KG1 (cell line): ENCODE measurements around the gene PDIA5.

Experiments
- DNase-seq: peaks from one replicate; lab custom pipeline; 2025; lab: John Stamatoyannopoulos, UW

Gene PDIA5

DNA sequence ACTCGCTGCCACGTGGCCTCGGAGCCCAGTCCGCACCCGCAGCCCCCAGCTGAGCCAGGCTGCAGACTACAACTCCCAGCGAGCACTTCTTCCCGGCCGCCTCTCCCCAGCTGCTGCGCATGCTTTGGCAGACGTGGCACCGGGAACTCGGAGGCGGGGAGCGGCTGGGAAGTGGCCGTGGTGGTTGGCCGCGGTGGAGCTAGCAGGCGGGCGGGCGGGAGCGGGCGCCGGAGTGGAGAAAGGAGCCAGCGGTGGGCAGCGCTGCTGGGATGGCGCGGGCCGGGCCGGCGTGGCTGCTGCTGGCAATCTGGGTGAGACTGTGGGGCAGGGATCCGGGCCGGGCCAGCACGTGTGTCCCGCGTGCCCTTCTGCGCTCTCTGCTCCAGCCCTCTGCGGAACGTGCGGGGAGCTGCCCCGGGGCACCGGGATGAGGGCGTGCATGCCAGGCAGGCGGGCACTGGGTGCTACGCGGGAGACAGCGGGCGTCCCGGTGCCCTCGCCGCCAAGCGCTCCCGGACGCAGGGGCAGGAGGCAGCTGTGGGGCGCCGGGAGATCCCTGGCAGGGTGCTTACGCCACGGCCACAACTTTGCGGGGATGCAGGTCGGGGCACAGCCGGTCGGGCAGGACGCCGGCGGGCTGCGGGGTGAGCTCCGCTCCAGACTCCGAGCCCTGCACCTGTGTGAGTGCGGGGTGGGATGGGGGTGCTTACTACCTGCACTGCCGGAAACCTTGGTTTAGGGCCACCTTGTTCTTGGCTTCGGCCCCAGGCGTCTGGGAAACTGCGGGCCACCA is at the start of gene PDIA5:
Gene PDIA5, plus strand, starts transcription at position 130 of the 793 bp plus-strand sequence. Its CDS starts 140 bp downstream, at position 270.
- peak; percentile 69 for DNase-seq

DNA sequence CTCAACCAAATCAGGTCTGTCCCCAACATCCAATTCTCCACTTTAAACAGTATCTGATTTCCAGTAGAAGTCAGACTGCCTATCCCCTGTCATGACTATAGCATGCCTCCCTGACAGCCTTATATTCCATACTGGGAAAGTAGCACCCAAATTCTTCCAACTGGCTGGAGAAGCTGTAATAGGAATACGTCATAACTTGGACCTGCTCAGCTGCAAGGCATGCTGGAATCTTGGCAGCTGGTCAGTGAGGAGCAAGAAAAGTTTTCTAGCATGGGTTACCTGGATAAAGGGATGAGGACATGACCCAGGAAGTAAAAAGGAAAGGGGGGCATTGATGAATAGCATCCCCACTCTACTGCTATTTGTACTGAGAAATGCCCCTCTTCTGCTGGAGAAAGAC is 48.1 kb upstream of the PDIA5 start:
- no peak for DNase-seq

DNA sequence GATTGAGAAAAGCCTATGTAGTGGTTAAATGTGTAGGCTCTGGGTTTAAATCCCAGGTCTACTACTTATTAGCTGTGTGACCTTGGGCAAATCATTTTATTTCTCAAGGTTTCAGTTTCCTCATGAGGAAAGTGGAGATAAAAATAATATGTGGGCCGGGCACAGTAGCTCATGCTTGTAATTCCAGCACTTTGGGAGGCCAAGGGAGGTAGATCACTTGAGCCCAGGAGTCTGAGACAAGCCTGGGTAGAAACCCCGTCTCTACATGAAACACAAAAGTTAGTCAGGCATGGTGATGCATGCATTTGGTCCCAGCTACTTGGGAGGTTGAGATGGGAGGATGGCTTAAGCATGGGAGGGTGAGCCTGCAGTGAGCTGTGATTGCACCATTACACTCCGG is 47.7 kb upstream of the PDIA5 start:
- no peak for DNase-seq

DNA sequence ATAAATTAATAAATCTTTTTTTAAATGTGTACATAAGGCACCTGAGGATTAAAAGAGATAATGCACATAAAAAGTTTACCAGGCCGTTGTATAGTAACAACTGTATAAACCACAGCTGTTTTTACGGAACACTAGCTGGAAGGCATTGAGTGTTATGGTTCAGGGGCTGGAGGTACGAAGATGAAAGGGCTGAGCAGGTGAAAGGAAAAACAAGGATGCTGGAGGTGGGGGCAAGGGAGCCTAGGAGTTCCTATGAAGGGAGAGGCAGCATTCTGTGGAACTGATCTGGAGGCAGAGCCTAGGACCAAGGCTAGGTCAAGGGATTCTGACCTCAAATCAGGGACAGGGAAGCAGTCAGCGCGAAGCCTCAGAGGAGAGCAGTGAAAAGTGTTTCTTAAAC is 47.2 kb upstream of the PDIA5 start:
- DNase-seq: no peak

DNA sequence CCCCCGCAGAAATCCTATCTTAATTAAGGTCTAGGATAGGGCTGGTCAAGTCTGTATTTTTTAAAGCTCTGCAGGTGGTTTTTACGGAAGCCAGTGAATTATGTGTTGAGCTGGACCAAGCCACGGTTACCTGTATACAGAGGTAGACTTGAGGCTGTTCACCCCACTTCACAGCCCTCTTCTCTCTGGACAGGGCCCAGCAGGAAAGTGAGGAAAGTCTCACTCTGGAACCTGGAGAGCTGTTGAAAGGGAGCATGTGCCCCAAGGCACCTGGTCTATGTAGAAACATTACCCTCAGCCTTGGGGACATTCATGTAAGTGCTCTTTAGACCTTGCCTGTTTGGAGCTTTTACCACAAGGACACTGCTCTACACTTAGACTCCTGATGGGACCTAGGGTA is 46.1 kb upstream of the PDIA5 start:
- no peak for DNase-seq

DNA sequence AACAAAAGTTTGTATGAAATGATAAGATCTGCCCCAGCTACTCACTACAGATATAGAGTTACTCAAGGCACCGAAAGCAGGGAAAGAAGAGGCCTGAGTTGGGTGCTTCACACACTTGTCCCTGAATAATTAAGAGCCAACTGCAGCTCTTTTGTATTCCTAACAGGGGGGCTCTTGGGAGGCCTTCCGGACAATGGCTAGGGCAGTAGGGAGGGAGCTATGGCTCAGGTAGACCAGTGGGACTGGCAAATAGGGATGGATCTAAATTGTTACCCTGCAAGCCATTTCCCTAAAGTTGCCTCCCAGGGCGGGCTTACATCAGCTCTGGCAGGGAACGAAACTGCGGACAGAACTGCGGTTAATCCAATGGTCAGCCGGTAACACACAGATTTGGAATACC is 45.4 kb upstream of the PDIA5 start:
- DNase-seq: no peak

DNA sequence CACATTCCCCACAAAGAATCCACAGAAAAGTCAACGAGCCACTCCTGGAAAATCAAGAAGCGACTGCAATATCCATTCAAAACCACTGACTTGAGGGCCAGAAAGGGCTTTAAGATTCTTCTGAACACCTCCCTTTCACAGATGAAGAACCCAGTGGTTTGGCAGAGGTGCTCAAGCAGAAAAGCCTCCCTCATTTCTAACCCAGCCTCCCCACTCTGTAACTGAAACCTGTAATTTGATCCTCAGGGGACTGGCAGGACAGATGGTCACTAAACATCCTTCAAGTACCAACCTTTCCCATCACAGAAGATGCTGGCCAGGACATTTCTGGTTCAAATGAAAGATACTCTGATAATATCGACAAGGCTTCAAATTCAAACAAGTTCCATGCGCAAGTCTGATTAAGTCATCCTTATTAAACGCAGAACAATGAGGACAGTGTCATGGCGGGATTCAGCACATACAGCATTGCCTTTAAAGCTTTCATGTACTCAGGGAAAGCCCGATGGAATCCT is 44.8 kb upstream of the PDIA5 start:
- DNase-seq: no peak

DNA sequence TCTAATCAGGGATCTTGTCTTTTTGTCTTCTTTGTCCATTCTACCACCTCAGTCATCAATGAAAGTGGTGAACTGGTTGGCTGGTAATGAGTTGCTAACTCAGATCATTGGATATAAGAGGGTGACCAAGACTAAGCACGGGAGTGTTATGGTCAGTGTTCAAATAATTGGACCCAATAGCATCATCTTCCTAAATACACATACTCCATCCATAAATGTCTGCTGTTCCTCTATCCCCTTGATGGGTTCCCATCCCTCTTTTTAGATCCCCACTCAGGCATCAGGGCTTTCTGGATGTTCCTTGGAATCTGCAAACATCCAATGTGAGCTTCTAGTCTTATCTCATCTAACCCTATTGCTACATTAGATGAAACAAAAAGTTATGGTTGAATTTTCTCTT is 42.8 kb upstream of the PDIA5 start:
- DNase-seq: no peak

DNA sequence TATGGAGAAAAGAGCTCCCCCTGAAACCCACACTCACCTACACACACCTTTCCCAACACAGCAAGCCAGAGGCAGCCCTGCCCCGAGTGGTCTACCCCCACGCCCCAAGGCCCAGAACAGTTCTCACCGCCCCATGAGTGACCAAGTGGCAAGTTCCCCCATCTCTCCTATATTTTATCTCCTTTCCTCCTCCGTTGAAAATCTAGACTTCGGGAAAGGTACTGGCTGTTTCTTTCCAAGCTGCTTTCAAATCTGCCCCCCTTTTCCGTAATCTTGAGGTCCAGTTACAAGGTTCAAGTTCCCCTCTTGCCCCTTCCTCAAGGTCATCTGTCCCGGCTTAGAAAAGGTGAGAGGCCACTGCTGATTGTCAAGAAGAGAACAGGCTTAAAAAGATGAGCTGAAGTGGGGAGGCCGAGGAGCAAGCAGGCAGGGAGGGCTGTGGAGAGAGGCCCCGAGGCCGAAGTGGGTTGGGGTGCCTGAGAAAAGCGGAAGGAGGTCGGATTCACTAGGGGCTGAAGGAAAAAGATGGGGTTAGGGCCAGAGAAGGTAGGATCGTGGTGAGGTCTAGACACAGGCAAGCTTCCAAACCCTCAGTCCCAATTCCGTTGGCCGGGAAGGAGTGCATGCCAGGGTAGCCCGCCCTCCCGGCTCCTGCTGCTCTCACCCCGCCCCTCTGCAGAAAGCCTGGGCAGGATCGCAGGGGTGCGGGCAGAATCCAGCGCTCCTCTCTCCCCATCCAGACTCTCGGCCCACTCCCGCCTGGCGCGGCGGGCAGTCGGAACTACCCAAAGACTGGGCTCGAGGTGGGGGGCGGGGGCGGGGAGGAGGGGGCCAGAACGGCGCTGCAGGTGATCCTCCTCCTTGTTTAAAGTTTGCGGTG is 40.9 kb upstream of the PDIA5 start:
- no peak for DNase-seq

DNA sequence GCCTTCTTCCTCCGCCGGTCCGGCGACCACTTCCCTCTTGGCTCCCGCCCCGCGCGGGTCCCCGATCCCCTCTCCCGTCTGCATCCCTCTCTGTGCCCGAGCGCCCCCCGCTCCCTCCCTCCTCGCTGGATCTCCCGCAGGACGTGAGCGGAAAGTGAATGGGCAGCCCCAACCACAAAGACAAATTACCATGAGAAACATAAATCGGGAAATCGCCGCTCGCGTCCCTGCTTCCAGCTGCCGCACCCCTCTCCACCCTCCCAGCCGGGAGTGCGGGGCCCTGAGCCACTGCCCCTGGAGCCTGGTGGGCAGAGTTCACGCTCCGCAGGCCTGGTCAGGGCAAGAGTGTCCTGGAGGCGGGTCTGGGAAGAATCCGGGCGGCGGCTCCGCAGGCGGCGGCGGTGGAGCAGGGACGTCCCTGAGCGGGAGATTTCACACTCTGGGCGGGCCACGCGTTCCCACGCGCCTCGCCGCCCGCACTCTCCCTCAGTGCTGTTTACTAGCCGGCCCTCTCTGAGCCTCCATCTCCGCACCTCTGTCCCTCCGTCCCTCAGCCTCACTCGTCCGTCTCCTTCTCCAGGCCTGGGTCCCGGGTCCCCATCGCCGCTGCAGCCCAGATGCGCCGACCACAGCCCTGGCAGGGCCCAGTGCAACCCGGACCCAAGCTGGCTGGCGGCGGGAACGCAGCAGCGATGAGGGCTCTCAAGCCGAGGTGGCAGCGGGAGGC is 40.1 kb upstream of the PDIA5 start:
- DNase-seq: no peak

DNA sequence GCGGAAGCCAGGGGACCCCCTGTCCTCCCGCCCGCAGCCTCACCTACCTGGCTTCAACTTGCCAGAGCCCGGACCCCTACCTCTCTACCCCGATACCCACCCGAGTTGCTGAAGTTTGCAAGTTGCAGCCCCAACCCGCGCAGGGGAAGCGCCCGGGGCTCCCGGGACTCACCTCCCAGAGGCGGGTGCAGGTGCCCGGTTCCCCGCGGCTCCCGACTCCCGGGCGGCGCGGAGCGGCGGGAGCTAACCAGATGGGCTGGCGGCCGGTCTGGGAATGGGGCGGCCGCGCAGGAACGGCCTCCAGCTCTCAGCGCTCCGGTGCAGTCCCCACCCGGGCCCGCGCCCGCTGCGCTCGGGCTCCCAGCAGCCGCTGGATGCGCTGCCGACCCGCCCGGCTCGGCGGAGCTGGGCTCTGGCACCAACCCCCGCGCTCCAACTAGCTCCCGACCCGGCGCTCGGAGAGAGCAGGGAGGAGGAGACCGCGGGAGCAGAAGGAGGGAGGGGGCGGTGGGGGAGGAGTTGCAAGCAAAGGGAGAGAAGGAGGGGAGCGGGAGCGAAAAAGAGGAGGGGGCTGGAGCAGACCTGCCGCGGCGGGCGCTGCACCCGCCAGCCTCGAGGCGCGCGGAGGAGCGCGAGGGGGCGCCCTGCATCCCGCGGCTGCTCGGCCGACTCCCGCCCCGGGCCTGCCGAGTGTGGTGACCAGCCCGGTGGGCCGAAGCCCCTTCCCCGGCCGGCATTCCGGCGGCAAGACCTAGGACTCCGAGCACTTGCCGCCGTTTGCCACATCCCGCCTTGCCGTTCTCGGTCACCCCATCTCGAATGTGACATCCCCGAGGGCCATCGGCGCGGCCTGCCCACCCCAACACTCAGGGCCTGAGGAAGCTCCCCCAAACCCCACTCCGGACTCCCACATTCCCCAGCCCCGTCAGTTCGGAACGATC is 39.3 kb upstream of the PDIA5 start, which contains the start of gene SEMA5B:
Gene SEMA5B, minus strand, starts transcription at position 472 of the 941 bp plus-strand sequence. CDS start 66,500 bp downstream, outside the sequence.
- DNase-seq: no peak

DNA sequence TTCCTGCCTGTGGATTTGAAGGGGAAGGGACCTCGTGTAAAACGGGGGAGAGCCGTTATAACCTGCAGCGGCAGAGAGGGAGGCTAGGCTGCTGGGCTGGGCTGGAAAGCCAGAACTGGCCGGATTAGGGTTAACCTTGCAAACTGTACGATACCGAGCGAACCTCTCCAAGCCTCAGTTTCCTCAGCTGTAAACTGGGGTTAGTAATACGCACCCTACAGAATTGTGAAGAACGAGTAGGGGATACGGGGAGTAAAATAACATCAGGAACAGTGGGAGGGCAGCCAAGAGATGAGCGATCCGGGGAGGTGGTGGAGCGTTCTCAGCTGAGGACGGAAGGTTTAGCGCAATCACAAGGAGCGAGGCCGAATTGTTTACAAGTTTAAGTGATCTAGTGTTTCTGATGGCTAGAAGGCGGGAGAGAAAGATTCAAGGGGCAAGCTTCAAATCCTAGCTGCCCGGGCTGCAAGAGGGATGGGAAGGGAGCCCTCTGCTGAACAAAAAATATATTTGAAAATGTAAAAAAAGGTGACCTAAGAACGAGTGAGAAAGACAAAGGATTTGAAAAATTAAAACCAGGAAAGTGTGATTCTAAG is 38.5 kb upstream of the PDIA5 start:
- DNase-seq: peak; percentile 52

DNA sequence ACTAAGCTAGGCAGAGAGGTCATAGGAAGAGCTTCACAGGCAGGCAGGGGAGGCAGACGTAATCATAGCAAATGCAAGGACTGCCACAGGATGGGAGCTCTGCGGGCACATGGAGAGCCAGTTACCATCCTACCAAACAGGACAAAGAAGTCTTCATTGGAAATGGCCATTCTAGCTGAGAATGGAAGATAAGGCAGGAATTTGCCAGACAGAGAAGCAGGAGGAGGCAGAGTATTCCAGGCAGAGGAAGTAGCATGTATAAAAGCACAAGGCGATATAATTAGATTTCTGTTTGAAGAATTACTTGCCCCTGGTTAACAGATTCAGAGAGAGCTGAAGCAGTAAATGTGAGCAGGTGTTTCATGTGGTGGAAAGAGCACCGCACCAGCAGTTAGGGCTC is 35.8 kb upstream of the PDIA5 start:
- no peak for DNase-seq

DNA sequence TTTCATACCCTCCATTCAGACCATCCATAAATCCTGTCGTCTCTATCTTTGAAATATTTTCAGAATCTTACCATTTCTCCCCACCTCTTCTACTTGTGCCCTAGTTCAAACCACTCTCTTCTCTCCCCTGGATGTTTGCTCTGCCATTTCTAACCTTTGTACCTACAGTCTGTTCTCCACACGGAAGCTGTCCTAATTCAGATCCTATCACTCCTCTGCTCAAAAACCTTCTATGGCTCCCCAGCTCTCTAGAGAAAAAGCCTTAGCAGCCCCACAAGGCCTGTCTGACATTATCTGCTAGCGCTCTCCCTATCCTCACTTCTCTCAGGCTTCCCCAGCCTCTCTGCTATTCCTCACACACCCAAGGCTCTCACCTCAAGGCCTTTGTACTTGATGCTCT is 34.8 kb upstream of the PDIA5 start:
- no peak for DNase-seq

DNA sequence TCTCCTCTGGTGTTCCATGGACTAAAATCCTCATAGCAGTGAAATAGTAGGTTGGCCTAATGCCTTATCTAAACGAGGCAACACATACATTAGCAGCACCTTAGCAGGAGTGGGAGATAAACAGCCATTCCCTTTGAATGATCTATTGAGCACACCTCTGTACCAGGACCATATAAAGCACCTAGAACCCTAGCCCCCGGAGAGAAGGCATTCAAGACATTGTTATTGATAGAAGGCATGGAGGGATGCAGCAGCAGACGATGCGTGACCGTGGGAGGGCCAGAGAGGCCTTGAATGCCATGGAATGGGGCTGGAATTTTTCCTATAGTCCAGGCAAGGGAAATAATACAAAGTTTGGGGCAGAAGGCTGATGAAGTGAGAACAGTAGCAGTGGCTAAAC is 32.7 kb upstream of the PDIA5 start:
- no peak for DNase-seq

DNA sequence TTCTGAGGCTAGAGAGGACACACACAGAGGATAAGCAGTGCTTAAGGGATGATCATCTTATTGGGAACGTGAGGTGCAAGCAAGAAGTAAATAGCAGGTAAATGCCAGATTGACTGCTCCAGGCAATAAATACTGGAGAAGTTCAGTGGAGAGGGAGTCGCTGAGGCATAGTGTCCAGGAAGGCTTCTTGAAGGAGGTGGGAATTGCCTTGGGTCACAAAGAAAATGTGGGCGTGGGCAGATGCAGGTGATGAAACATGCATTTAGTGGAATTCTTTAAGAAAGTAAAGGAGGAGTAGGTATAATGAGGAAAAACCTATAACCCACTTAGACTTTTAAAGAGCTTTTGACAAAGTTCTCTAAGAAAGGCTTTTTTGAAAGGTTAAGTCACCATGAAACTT is 31.8 kb upstream of the PDIA5 start:
- DNase-seq: no peak

DNA sequence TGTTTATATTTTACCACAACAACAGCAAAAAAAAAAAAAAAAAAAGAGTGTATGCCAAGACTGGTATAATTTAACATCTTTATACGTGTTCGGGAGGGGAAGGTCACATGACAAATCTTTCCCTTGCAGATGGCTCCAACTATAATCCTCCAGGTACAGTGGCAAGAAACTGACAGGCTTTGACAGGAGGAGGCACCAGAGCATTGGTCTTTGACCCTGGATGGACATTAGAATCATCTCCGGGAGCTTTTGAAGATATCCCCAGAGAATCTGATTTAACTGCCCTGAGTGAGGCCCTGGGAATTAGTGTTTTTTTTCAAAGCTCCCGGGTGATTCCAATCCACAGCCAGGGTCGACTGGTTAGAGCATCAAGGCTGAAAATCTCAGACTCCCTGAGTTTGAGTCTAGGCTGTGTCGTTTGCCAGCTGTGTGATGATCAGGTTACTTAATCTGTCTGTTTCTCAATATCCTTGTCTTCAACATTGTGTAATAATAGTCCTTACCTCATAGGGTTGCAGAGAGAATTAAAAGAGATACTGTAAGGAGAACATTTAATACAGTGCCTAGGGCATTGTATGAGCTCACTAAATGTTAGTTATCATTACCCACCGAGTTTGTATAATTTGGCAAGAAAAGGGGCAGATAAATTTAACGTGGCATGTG is 30.3 kb upstream of the PDIA5 start:
- DNase-seq: no peak

DNA sequence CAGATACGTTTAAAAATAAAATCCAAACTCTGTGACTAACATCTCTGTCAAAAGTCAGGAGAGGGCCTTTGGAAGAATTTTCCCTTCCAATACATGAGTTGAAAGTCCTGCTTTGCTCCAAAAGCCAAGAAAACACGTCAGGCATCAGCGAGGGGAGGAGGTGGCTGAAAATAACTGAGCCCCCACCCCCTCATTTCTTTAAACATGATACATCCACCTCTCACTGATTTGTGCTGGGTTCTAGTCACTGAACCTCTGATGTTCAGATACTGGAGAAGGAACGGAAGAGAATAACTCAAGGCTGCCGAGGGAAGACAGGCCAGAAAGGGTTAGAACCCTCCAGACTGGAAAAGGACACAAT is 29.8 kb upstream of the PDIA5 start:
- no peak for DNase-seq

DNA sequence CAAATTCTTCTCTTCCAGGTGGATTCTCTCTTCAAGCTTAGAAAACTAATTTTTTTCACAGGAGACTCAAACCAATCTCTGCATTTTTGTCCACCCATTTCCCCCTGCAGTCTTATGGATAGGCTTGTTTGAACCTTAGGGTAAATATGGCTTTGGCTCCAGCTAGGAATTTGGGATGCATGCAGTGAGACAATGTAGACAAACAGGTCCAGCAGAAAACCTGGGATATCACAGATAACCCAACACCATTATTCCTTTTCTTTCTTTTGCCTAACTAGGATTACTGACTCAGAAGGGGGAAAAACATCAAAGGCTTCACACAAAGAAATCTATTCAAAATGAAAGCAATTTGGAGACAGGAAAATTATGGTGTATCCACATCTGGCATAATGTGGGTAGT is 28.1 kb upstream of the PDIA5 start:
- no peak for DNase-seq

DNA sequence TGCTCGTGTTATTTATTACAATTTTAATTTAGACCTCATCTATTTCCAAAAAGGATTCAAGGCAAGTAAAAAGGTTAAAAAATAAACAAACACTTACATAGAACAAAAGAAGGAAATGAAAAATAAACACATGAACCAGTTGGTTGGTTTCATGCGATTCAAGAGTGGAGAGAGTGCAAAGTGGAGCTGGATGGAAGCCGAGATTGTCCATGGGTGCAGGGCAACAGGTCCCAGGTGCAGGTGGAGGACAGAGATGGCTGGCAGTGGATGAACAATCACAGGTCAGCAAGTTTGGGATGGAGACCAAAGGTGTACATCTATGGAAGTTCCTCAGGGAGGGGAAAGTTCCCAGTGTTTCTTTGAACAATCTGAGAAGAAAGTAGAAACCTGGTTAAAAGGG is 27.6 kb upstream of the PDIA5 start:
- DNase-seq: no peak
